Measurements from ENCODE around the gene CDV3. TPM values are rescaled to one million over a fixed set of nuclear protein-coding genes. Genes with fewer than 3 reads are reported as not detected.

CDV3 gene
- total RNA-seq, 4 donors from 2014 or later, result 46.8 to 84.9 (median 78.8) TPM

- no peaks in the 10 kb centered on the region for H3K9me3 ChIP-seq
- H3K36me3 ChIP-seq, result peaks cover 0 to 46% (median 11%) of the 10 kb centered on the region in 4 donors
- H3K27me3 ChIP-seq, result no peaks in the 10 kb centered on the region
- no peak overlapping the region for H3K4me3 ChIP-seq
- 64 to 72% methylated on average over 3 to 4 of the region's 4 CpGs for WGBS, 2 donors (ENCODE audit: low coverage in 1 of 2)
- in situ Hi-C loops (cut with MboI; ENCODE audit: low pct_ligation_motif_present in 1 of 4, low pct_unique_long_range_greater_than_20kb in 1 of 4, low sequenced_read_pairs in 3 of 4) (no loop called here), intact Hi-C loops (cut with DNase I; ENCODE audit: low total_unique reads) (no loop called here)
- H3K27ac ChIP-seq, result no peak overlapping the region
- H3K4me1 ChIP-seq, result no peaks in the 10 kb centered on the region
- DNase-seq, result no peak
- TF ChIP-seq POLR2AphosphoS5 (IDR thresholded peaks at IDR 0.05) (no peak), POLR2A (IDR thresholded peaks at IDR 0.05) (no peak), EP300 (IDR thresholded peaks at IDR 0.05; ENCODE audit: low read depth) (no peak), CTCF (IDR thresholded peaks at IDR 0.05) (no peak)
Measured at GRCh38 chr3:133633439-133633838, 60.0 kb downstream of the CDV3 start.

Small RNA genes within 50 kb of the gene (small RNA-seq; reads per million reads assigned to genes)
- 0 reads per million in 4 donors for gene AC022296.2
- gene RF00438, result 0 reads per million in 4 donors

Other genes with a start within 250 kb of the CDV3 start
- gene BFSP2, start 173.6 kb upstream of the CDV3 start, total RNA-seq, result not detected
- gene TOPBP1, start 88.3 kb downstream of the CDV3 start, total RNA-seq, result 10 to 100 TPM; 13.5 to 64.7 (median 32.2) TPM
- 1 to 10 TPM in 2 of 4 donors, under 1 TPM in 1, not detected in 1; 0.96 to 7.1 (median 1.1) TPM for gene TF, start 172.7 kb downstream of the CDV3 start, total RNA-seq
- gene SRPRB, start 232.1 kb downstream of the CDV3 start, total RNA-seq, result 10 to 100 TPM in 2 of 4 donors, 1 to 10 TPM in 2; 1.5 to 14.6 (median 8.1) TPM

All from transverse colon (tissue), 4 donors.